A673 (cell line): ENCODE data around the gene GPR158. TPM values are rescaled to one million over a fixed set of nuclear protein-coding genes. Genes with fewer than 3 reads are reported as not detected.
"Not testable (repeated sequence)": the region's sequence is repeated elsewhere in the genome, so short reads cannot be mapped to it uniquely, and the experiment has no call there.

Experiments used
- BruUV-seq: library from RNA; stranded (reverse); fragments of 400-500 nt; replicated peaks from 2 replicates; lab custom pipeline; 2021; lab: Mats Ljungman, UMichigan
- CTCF ChIA-PET: fragments of 300-600 bp; sonication (Branson Sonifier 250); formaldehyde crosslinking; loops from one replicate; lab custom pipeline; 2022; ENCODE audit warnings: antibody characterized with exemption; lab: Charles Lee
- POLR2A ChIA-PET: fragments of 300-600 bp; sonication (Branson Sonifier 250); formaldehyde crosslinking; loops from one replicate; lab custom pipeline; 2022; ENCODE audit warnings: antibody characterized with exemption; ENCODE audit not compliant: low non-redundant PET; lab: Charles Lee
- DNase-seq: peaks from one replicate; pipeline ENCODE4 v3.0.0-alpha.2; 2015; ENCODE audit warnings: low spot score
- H3K27ac ChIP-seq: fragments of 200-600 bp; sonication (generic); 2 replicates; pipeline ENCODE4 v1.5.1; 2016; ENCODE audit warnings: mixed run types, low read depth, mild to moderate bottlenecking, mixed read lengths, antibody characterized with exemption, low read length; ENCODE audit not compliant: poor library complexity, severe bottlenecking
- H3K27me3 ChIP-seq: fragments of 200-600 bp; sonication (generic); replicated peaks from 2 replicates; pipeline ENCODE4 v1.6.1; 2017; ENCODE audit warnings: mixed run types, low read depth, mild to moderate bottlenecking, mixed read lengths, antibody characterized with exemption, low read length; ENCODE audit not compliant: insufficient read depth, poor library complexity
- H3K36me3 ChIP-seq: fragments of 200-600 bp; sonication (generic); 2 replicates; pipeline ENCODE4 v1.6.1; 2016; ENCODE audit warnings: mixed run types, mild to moderate bottlenecking, mixed read lengths, antibody characterized with exemption, low read length; ENCODE audit not compliant: insufficient read depth, poor library complexity, severe bottlenecking
- H3K4me1 ChIP-seq: fragments of 200-600 bp; sonication (generic); 2 replicates; pipeline ENCODE4 v1.6.1; 2017; ENCODE audit warnings: mixed run types, mild to moderate bottlenecking, mixed read lengths, antibody characterized with exemption, low read length; ENCODE audit not compliant: insufficient read depth, poor library complexity, severe bottlenecking
- H3K4me3 ChIP-seq: fragments of 200-600 bp; sonication (generic); 2 replicates; pipeline ENCODE4 v1.5.1; 2016; ENCODE audit warnings: low read depth, mixed run types, mild to moderate bottlenecking, mixed read lengths, low read length; ENCODE audit not compliant: poor library complexity, severe bottlenecking
- H3K9me3 ChIP-seq: fragments of 200-600 bp; sonication (generic); 2 replicates; pipeline ENCODE4 v1.6.1; 2016; ENCODE audit warnings: mixed run types, low read depth, mild to moderate bottlenecking, mixed read lengths, antibody characterized with exemption, low read length; ENCODE audit not compliant: poor library complexity, severe bottlenecking
- CTCF ChIP-seq: fragments of 300-800, 200-600 bp; sonication (generic); conservative IDR thresholded peaks from 2 replicates; pipeline ENCODE4 v1.5.1; 2017; ENCODE audit warnings: low read depth, mild to moderate bottlenecking, antibody characterized with exemption, low read length, moderate library complexity, mixed read lengths
- EZH2 ChIP-seq: fragments of 200-600 bp; sonication (generic); IDR thresholded peaks from 2 replicates; pipeline ENCODE4 v1.6.1; 2017; ENCODE audit warnings: borderline replicate concordance, low read depth, mild to moderate bottlenecking, mixed read lengths, antibody characterized with exemption, low read length; ENCODE audit not compliant: poor library complexity, severe bottlenecking
- intact Hi-C: fragments of 100-400 bp; cut with micrococcal nuclease; formaldehyde crosslinking; loops from one replicate; pipeline ENCODE4 v1.10.0; 2022; ENCODE audit not compliant: unreplicated experiment
- total RNA-seq: library from RNA; stranded (reverse); gene quantifications from 2 replicates; pipeline ENCODE4 v1.2.3, GENCODE V29; 2021

The GPR158 gene
- total RNA-seq, 1 experiment from 2014 or later = not detected

GRCh38 chr10:25304606-25305005, 129.8 kb downstream of the GPR158 start:
- no peak for DNase-seq
- no peaks in the 10 kb centered on the region for H3K27me3 ChIP-seq
- no peak for TF ChIP-seq CTCF
- TF ChIP-seq EZH2 = no peak
- POLR2A ChIA-PET = no interaction called here
- H3K9me3 ChIP-seq = no peaks in the 10 kb centered on the region
- H3K27ac ChIP-seq = no peak overlapping the region
- H3K4me3 ChIP-seq = no peak overlapping the region
- intact Hi-C loops = no loop called here
- H3K36me3 ChIP-seq = no peaks in the 10 kb centered on the region
- no peaks in the 10 kb centered on the region for H3K4me1 ChIP-seq
- BruUV-seq = no TSS peak
- CTCF ChIA-PET = no interaction called here

GRCh38 chr10:25306386-25306785, 131.6 kb downstream of the GPR158 start:
- BruUV-seq = no TSS peak
- intact Hi-C loops = no loop called here
- Histone ChIP-seq H3K9me3 (no peaks in the 10 kb centered on the region), H3K4me3 (no peak overlapping the region), H3K27ac (no peak overlapping the region), H3K4me1 (no peaks in the 10 kb centered on the region), H3K27me3 (no peaks in the 10 kb centered on the region), H3K36me3 (no peaks in the 10 kb centered on the region)
- ChIA-PET CTCF (no interaction called here), POLR2A (no interaction called here)
- DNase-seq = no peak
- TF ChIP-seq EZH2 (no peak), CTCF (no peak)

GRCh38 chr10:25308278-25308677, 133.5 kb downstream of the GPR158 start:
- TF ChIP-seq CTCF (no peak), EZH2 (no peak)
- no peaks in the 10 kb centered on the region for H3K4me1 ChIP-seq
- BruUV-seq = no TSS peak
- DNase-seq = no peak
- no peak overlapping the region for H3K4me3 ChIP-seq
- POLR2A ChIA-PET = no interaction called here
- no peaks in the 10 kb centered on the region for H3K36me3 ChIP-seq
- H3K9me3 ChIP-seq = no peaks in the 10 kb centered on the region
- H3K27ac ChIP-seq = no peak overlapping the region
- CTCF ChIA-PET = no interaction called here
- intact Hi-C loops = no loop called here
- H3K27me3 ChIP-seq = no peaks in the 10 kb centered on the region

- H3K36me3 ChIP-seq, H3K4me1 ChIP-seq, H3K9me3 ChIP-seq, DNase-seq, POLR2A ChIA-PET, intact Hi-C loops, H3K4me3 ChIP-seq, H3K27ac ChIP-seq, BruUV-seq, CTCF ChIA-PET, H3K27me3 ChIP-seq: not testable (repeated sequence)
Observed at GRCh38 chr10:25317596-25318211, 142.9 kb downstream of the GPR158 start.
